HCT116 (cell line): Measurements from ENCODE around the gene MEIS1. TPM values are rescaled to one million over a fixed set of nuclear protein-coding genes. Genes with fewer than 3 reads are reported as not detected.

ENCODE experiments used
- ATAC-seq: fragments of 200-7000 bp; cut with Tn5 transposase; 2 replicates; pipeline ENCODE4 v1.9.1; 2020; ENCODE audit warnings: mild to moderate bottlenecking, moderate library complexity
- BruUV-seq: library from RNA; stranded (reverse); fragments of 400-500 nt; replicated peaks from 2 replicates; lab custom pipeline; 2021; lab: Mats Ljungman, UMichigan
- CTCF ChIA-PET: fragments of 300-600 bp; sonication (Branson Sonifier 250); formaldehyde crosslinking; loops from one replicate; lab custom pipeline; 2021; ENCODE audit warnings: antibody characterized with exemption; lab: Charles Lee
- POLR2A ChIA-PET: fragments of 300-600, 350-600 bp; sonication (Branson Sonifier 250); formaldehyde crosslinking; loops from one replicate; lab custom pipeline; 2021; ENCODE audit warnings: antibody characterized with exemption; lab: Charles Lee
- RAD21 ChIA-PET, 2 experiments: fragments of 300-600 bp; sonication (Branson Sonifier 250); formaldehyde crosslinking; loops; one replicate each; lab custom pipeline; 2023; ENCODE audit warnings: low total read pairs in 2 of 2; ENCODE audit not compliant: uncharacterized antibody in 2 of 2, unreplicated experiment in 2 of 2, low non-redundant PET in 1 of 2; lab: Charles Lee
- DNase-seq: peaks from one replicate; pipeline ENCODE4 v3.0.0-alpha.2; 2010; ENCODE audit warnings: low read depth, low spot score
- H2AFZ ChIP-seq: fragments of 200-600 bp; shearing (Covaris generic), sonication (generic); 2 replicates; pipeline ENCODE4 v1.6.1; 2017; ENCODE audit warnings: low read depth, mixed run types, mixed read lengths, antibody characterized with exemption, low read length; ENCODE audit not compliant: poor library complexity, severe bottlenecking
- H3K27ac ChIP-seq: 2 replicates; pipeline ENCODE4 v1.5.1; 2012; ENCODE audit warnings: low read depth, low read length
- H3K27me3 ChIP-seq: fragments of 200-600 bp; sonication (generic); 2 replicates; pipeline ENCODE4 v1.6.1; 2016; ENCODE audit warnings: mixed run types, low read length, mixed read lengths; ENCODE audit not compliant: insufficient read depth
- H3K36me3 ChIP-seq, 2 experiments: fragments of 200-500 bp in 1 of 2; fragments of 200-600 bp in 1 of 2; sonication (Bioruptor generic) in 1 of 2; sonication (generic) in 1 of 2; 2 replicates each; pipeline versions ENCODE4 v1.5.1 to v1.6.1; 2014 to 2016; ENCODE audit warnings: low read length in 2 of 2, inconsistent platforms in 1 of 2, mixed read lengths in 1 of 2, mixed run types in 1 of 2; ENCODE audit not compliant: insufficient read depth in 2 of 2, control insufficient read depth in 1 of 2
- H3K4me1 ChIP-seq, 2 experiments: fragments of 200-600 bp in 1 of 2; sonication (generic) in 1 of 2; 2 replicates each; pipeline versions ENCODE4 v1.5.1 to v1.6.1; 2012 to 2017; ENCODE audit warnings: low read length in 2 of 2, inconsistent platforms in 1 of 2, mild to moderate bottlenecking in 1 of 2, mixed read lengths in 1 of 2, mixed run types in 1 of 2, moderate library complexity in 1 of 2; ENCODE audit not compliant: insufficient read depth in 2 of 2, control insufficient read depth in 1 of 2
- H3K4me2 ChIP-seq: fragments of 200-600 bp; sonication (generic); 2 replicates; pipeline ENCODE4 v1.6.1; 2017; ENCODE audit warnings: mixed run types, low read length, mixed read lengths
- H3K4me3 ChIP-seq, 2 experiments: fragments of 200-600 bp in 1 of 2; sonication (generic) in 1 of 2; replicated peaks in 1 of 2; 2 replicates each; pipeline ENCODE4 v1.5.1; 2011 to 2016; ENCODE audit warnings: low read length in 2 of 2, control low read depth in 1 of 2, low read depth in 1 of 2, mild to moderate bottlenecking in 1 of 2, mixed read lengths in 1 of 2, mixed run types in 1 of 2
- H3K79me2 ChIP-seq: fragments of 200-600 bp; sonication (generic); 2 replicates; pipeline ENCODE4 v1.6.1; 2017; ENCODE audit warnings: mild to moderate bottlenecking, mixed run types, low read length, moderate library complexity, mixed read lengths; ENCODE audit not compliant: insufficient read depth
- H3K9ac ChIP-seq: fragments of 200-600 bp; sonication (generic); 2 replicates; pipeline ENCODE4 v1.6.1; 2016; ENCODE audit warnings: low read length, mixed read lengths
- H3K9me2 ChIP-seq: fragments of 200-600 bp; sonication (generic), shearing (Covaris generic); 2 replicates; pipeline ENCODE4 v1.6.1; 2017; ENCODE audit warnings: mixed run types, mild to moderate bottlenecking, moderate library complexity; ENCODE audit not compliant: insufficient read depth
- H3K9me3 ChIP-seq, 2 experiments: fragments of 200-500 bp in 1 of 2; fragments of 200-600 bp in 1 of 2; sonication (Bioruptor generic) in 1 of 2; sonication (generic) in 1 of 2; 2 replicates each; pipeline ENCODE4 v1.6.1; 2014 to 2017; ENCODE audit warnings: low read length in 2 of 2, mixed read lengths in 2 of 2, inconsistent platforms in 1 of 2, low read depth in 1 of 2, mild to moderate bottlenecking in 1 of 2, mixed run types in 1 of 2, moderate library complexity in 1 of 2; ENCODE audit not compliant: control insufficient read depth in 1 of 2, insufficient read depth in 1 of 2
- H4K20me1 ChIP-seq: fragments of 200-600 bp; sonication (generic), shearing (Covaris generic); 2 replicates; pipeline ENCODE4 v1.6.1; 2017; ENCODE audit warnings: mixed run types, mild to moderate bottlenecking, moderate library complexity; ENCODE audit not compliant: insufficient read depth
- ATF3 ChIP-seq: IDR thresholded peaks from 2 replicates; pipeline ENCODE4 v1.6.1; 2012
- CEBPB ChIP-seq: IDR thresholded peaks from 2 replicates; pipeline ENCODE4 v1.6.1; 2012; ENCODE audit warnings: low read depth
- EGR1 ChIP-seq: IDR thresholded peaks from 2 replicates; pipeline ENCODE4 v1.6.1; 2012; ENCODE audit warnings: low read depth
- ELF1 ChIP-seq: IDR thresholded peaks from 2 replicates; pipeline ENCODE4 v1.6.1; 2012; ENCODE audit warnings: low read depth, borderline replicate concordance
- EZH2 ChIP-seq: fragments of 200-600 bp; sonication (generic); IDR thresholded peaks from 2 replicates; pipeline ENCODE4 v1.6.1; 2017; ENCODE audit warnings: antibody characterized with exemption, mixed run types
- JUND ChIP-seq: IDR thresholded peaks from 2 replicates; pipeline ENCODE4 v1.6.1; 2012
- MAX ChIP-seq: IDR thresholded peaks from 2 replicates; pipeline ENCODE4 v1.6.1; 2012
- POLR2A ChIP-seq: IDR thresholded peaks from 2 replicates; pipeline ENCODE4 v1.7.0; 2011; ENCODE audit warnings: borderline replicate concordance; ENCODE audit not compliant: insufficient read depth, insufficient read length; ENCODE audit errors: extremely low read depth
- POLR2AphosphoS5 ChIP-seq: IDR thresholded peaks from 2 replicates; pipeline ENCODE4 v1.6.1; 2011; ENCODE audit warnings: mild to moderate bottlenecking, low read depth, low read length, moderate library complexity
- REST ChIP-seq: IDR thresholded peaks from 2 replicates; pipeline ENCODE4 v1.6.1; 2012; ENCODE audit warnings: low read depth
- SIN3A ChIP-seq: IDR thresholded peaks from 2 replicates; pipeline ENCODE4 v1.6.1; 2012; ENCODE audit warnings: low read depth
- SP1 ChIP-seq: IDR thresholded peaks from 2 replicates; pipeline ENCODE4 v1.6.1; 2012; ENCODE audit warnings: low read depth
- SRF ChIP-seq: IDR thresholded peaks from 2 replicates; pipeline ENCODE4 v1.6.1; 2012; ENCODE audit warnings: low read depth
- TCF7L2 ChIP-seq: IDR thresholded peaks from 2 replicates; pipeline ENCODE4 v1.7.0; 2011; ENCODE audit warnings: borderline replicate concordance, inconsistent platforms; ENCODE audit not compliant: insufficient read depth, insufficient read length; ENCODE audit errors: extremely low read depth
- YY1 ChIP-seq: IDR thresholded peaks from 2 replicates; pipeline ENCODE4 v1.6.1; 2011; ENCODE audit warnings: low read length, low read depth, moderate library complexity, mild to moderate bottlenecking; ENCODE audit not compliant: insufficient replicate concordance; ENCODE audit errors: extremely low read depth
- ZBTB33 ChIP-seq: IDR thresholded peaks from 2 replicates; pipeline ENCODE4 v1.6.1; 2011; ENCODE audit warnings: mild to moderate bottlenecking, low read length, moderate library complexity; ENCODE audit not compliant: insufficient replicate concordance; ENCODE audit errors: extremely low read depth
- ZFX ChIP-seq: fragments of 450-650 bp; IDR thresholded peaks from 2 replicates; pipeline ENCODE4 v1.6.1; 2017
- ZNF274 ChIP-seq: fragments of 200-500 bp; sonication (Bioruptor generic); IDR thresholded peaks from 2 replicates; pipeline ENCODE4 v1.6.1; 2014; ENCODE audit warnings: mild to moderate bottlenecking, low read depth, low read length, inconsistent platforms
- intact Hi-C: fragments of 100-400 bp; cut with micrococcal nuclease; formaldehyde crosslinking; loops from 2 replicates; pipeline ENCODE4 v1.10.0; 2022
- total RNA-seq: library from RNA; stranded (reverse); gene quantifications from one replicate; pipeline ENCODE4 v1.2.1, GENCODE V29; 2021; ENCODE audit not compliant: unreplicated experiment

MEIS1 gene
- total RNA-seq, 1 experiment from 2014 or later = 0.32 TPM

- H3K9me3 ChIP-seq = no peaks in the 10 kb centered on the region; a peak in 2 of 4 replicates
- no peaks in the 10 kb centered on the region for H3K4me1 ChIP-seq
- no peak overlapping the region for H3K4me2 ChIP-seq
- H2AFZ ChIP-seq = no peak overlapping the region
- ChIA-PET CTCF (no interaction called here), POLR2A (no interaction called here), RAD21 (no interaction called here)
- no TSS peak for BruUV-seq
- intact Hi-C loops = no loop called here
- no peak overlapping the region for H3K27ac ChIP-seq
- H3K4me3 ChIP-seq = no peak overlapping the region
- H3K27me3 ChIP-seq = no peaks in the 10 kb centered on the region
- no peaks in the 10 kb centered on the region for H3K9me2 ChIP-seq
- H4K20me1 ChIP-seq = no peaks in the 10 kb centered on the region
- no peaks in the 10 kb centered on the region for H3K36me3 ChIP-seq
- no peak for ATAC-seq
- DNase-seq = no peak
- H3K9ac ChIP-seq = no peak overlapping the region
- TF ChIP-seq REST (no peak), ZBTB33 (no peak), SP1 (no peak), ELF1 (no peak), ZFX (no peak), YY1 (no peak), ATF3 (no peak), EGR1 (no peak), JUND (no peak), POLR2AphosphoS5 (no peak), CEBPB (no peak), SIN3A (no peak), SRF (no peak), TCF7L2 (no peak), POLR2A (no peak), EZH2 (no peak), MAX (no peak), ZNF274 (no peak)
- no peaks in the 10 kb centered on the region for H3K79me2 ChIP-seq
Observed at GRCh38 chr2:66478299-66478698, 43.4 kb downstream of the MEIS1 start.
